ENCODE results near the gene PLXNC1. TPM values are rescaled to one million over a fixed set of nuclear protein-coding genes. Genes with fewer than 3 reads are reported as not detected.

The PLXNC1 gene
- total and polyA plus RNA-seq, 9 of the 15 experiments (the other 6 are each of a cell fraction or from before 2014, with no cell fraction given), result 0.08 to 0.87 (median 0.28) TPM

DNA sequence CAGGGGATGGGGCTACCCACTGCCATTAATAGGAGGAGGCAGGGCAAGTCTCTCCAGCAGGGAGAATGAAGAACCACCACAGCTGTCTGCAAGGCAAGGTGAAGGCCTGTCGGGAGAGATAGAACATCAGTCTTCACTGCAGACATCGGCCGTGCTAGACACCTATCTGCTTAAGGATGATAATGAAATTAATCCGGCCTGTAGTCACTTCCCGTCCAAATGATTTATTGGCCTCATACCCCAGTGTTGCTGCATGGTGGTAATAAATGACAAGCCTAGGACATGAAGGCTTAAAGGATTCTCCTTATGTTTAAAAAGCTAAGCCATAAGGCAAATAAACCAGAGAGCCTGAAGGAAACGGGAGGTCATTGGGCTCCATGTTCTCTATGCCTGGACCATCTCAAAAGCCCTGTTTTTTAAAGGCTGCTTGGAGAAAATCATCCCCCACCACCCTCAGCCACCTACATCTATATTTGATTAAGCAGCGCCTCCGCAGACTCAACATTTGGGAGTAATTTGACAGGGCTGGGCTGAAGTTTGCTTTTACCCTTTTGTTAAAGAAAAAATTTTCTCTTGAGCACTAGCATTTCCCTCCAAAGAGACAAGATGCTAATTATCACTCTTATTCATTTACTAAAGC, 137.7 kb downstream of the PLXNC1 start (continued):
- no peak for TF ChIP-seq ZNF347 (CRISPR knock-in tag; IDR thresholded peaks at IDR 0.05; ENCODE audit: low read depth)
- peak; percentile 64 for TF ChIP-seq TAL1 (IDR thresholded peaks at IDR 0.05)
- peak; percentile 55 for TF ChIP-seq ARID1B (IDR thresholded peaks at IDR 0.05)
- TF ChIP-seq SAP30 (IDR thresholded peaks at IDR 0.05; ENCODE audit: borderline replicate concordance, insufficient read depth, low read depth, low read length, poor library complexity, severe bottlenecking), result no peak
- TF ChIP-seq HLTF (IDR thresholded peaks at IDR 0.05), result no peak
- TF ChIP-seq, protein P1, sequence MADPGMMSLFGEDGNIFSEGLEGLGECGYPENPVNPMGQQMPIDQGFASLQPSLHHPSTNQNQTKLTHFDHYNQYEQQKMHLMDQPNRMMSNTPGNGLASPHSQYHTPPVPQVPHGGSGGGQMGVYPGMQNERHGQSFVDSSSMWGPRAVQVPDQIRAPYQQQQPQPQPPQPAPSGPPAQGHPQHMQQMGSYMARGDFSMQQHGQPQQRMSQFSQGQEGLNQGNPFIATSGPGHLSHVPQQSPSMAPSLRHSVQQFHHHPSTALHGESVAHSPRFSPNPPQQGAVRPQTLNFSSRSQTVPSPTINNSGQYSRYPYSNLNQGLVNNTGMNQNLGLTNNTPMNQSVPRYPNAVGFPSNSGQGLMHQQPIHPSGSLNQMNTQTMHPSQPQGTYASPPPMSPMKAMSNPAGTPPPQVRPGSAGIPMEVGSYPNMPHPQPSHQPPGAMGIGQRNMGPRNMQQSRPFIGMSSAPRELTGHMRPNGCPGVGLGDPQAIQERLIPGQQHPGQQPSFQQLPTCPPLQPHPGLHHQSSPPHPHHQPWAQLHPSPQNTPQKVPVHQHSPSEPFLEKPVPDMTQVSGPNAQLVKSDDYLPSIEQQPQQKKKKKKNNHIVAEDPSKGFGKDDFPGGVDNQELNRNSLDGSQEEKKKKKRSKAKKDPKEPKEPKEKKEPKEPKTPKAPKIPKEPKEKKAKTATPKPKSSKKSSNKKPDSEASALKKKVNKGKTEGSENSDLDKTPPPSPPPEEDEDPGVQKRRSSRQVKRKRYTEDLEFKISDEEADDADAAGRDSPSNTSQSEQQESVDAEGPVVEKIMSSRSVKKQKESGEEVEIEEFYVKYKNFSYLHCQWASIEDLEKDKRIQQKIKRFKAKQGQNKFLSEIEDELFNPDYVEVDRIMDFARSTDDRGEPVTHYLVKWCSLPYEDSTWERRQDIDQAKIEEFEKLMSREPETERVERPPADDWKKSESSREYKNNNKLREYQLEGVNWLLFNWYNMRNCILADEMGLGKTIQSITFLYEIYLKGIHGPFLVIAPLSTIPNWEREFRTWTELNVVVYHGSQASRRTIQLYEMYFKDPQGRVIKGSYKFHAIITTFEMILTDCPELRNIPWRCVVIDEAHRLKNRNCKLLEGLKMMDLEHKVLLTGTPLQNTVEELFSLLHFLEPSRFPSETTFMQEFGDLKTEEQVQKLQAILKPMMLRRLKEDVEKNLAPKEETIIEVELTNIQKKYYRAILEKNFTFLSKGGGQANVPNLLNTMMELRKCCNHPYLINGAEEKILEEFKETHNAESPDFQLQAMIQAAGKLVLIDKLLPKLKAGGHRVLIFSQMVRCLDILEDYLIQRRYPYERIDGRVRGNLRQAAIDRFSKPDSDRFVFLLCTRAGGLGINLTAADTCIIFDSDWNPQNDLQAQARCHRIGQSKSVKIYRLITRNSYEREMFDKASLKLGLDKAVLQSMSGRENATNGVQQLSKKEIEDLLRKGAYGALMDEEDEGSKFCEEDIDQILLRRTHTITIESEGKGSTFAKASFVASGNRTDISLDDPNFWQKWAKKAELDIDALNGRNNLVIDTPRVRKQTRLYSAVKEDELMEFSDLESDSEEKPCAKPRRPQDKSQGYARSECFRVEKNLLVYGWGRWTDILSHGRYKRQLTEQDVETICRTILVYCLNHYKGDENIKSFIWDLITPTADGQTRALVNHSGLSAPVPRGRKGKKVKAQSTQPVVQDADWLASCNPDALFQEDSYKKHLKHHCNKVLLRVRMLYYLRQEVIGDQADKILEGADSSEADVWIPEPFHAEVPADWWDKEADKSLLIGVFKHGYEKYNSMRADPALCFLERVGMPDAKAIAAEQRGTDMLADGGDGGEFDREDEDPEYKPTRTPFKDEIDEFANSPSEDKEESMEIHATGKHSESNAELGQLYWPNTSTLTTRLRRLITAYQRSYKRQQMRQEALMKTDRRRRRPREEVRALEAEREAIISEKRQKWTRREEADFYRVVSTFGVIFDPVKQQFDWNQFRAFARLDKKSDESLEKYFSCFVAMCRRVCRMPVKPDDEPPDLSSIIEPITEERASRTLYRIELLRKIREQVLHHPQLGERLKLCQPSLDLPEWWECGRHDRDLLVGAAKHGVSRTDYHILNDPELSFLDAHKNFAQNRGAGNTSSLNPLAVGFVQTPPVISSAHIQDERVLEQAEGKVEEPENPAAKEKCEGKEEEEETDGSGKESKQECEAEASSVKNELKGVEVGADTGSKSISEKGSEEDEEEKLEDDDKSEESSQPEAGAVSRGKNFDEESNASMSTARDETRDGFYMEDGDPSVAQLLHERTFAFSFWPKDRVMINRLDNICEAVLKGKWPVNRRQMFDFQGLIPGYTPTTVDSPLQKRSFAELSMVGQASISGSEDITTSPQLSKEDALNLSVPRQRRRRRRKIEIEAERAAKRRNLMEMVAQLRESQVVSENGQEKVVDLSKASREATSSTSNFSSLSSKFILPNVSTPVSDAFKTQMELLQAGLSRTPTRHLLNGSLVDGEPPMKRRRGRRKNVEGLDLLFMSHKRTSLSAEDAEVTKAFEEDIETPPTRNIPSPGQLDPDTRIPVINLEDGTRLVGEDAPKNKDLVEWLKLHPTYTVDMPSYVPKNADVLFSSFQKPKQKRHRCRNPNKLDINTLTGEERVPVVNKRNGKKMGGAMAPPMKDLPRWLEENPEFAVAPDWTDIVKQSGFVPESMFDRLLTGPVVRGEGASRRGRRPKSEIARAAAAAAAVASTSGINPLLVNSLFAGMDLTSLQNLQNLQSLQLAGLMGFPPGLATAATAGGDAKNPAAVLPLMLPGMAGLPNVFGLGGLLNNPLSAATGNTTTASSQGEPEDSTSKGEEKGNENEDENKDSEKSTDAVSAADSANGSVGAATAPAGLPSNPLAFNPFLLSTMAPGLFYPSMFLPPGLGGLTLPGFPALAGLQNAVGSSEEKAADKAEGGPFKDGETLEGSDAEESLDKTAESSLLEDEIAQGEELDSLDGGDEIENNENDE (IDR thresholded peaks at IDR 0.05; ENCODE audit: low read depth, low read length), result no peak
- TF ChIP-seq ZNF232 (CRISPR knock-in tag; IDR thresholded peaks at IDR 0.05), result no peak
- peak; percentile 64 for TF ChIP-seq TCF3 (CRISPR knock-in tag; IDR thresholded peaks at IDR 0.05)
- TF ChIP-seq, protein P2, sequence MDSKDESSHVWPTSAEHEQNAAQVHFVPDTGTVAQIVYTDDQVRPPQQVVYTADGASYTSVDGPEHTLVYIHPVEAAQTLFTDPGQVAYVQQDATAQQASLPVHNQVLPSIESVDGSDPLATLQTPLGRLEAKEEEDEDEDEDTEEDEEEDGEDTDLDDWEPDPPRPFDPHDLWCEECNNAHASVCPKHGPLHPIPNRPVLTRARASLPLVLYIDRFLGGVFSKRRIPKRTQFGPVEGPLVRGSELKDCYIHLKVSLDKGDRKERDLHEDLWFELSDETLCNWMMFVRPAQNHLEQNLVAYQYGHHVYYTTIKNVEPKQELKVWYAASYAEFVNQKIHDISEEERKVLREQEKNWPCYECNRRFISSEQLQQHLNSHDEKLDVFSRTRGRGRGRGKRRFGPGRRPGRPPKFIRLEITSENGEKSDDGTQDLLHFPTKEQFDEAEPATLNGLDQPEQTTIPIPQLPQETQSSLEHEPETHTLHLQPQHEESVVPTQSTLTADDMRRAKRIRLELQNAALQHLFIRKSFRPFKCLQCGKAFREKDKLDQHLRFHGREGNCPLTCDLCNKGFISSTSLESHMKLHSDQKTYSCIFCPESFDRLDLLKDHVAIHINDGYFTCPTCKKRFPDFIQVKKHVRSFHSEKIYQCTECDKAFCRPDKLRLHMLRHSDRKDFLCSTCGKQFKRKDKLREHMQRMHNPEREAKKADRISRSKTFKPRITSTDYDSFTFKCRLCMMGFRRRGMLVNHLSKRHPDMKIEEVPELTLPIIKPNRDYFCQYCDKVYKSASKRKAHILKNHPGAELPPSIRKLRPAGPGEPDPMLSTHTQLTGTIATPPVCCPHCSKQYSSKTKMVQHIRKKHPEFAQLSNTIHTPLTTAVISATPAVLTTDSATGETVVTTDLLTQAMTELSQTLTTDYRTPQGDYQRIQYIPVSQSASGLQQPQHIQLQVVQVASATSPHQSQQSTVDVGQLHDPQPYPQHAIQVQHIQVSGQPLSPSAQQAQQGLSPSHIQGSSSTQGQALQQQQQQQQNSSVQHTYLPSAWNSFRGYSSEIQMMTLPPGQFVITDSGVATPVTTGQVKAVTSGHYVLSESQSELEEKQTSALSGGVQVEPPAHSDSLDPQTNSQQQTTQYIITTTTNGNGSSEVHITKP (IDR thresholded peaks at IDR 0.05; ENCODE audit: partially characterized antibody), result no peak

Data from K562 (cell line).